ENCODE measurements around the gene SLC30A3.
"Not testable (repeated sequence)": the region's sequence is repeated elsewhere in the genome, so short reads cannot be mapped to it uniquely, and the experiment has no call there.

Gene SLC30A3

DNA sequence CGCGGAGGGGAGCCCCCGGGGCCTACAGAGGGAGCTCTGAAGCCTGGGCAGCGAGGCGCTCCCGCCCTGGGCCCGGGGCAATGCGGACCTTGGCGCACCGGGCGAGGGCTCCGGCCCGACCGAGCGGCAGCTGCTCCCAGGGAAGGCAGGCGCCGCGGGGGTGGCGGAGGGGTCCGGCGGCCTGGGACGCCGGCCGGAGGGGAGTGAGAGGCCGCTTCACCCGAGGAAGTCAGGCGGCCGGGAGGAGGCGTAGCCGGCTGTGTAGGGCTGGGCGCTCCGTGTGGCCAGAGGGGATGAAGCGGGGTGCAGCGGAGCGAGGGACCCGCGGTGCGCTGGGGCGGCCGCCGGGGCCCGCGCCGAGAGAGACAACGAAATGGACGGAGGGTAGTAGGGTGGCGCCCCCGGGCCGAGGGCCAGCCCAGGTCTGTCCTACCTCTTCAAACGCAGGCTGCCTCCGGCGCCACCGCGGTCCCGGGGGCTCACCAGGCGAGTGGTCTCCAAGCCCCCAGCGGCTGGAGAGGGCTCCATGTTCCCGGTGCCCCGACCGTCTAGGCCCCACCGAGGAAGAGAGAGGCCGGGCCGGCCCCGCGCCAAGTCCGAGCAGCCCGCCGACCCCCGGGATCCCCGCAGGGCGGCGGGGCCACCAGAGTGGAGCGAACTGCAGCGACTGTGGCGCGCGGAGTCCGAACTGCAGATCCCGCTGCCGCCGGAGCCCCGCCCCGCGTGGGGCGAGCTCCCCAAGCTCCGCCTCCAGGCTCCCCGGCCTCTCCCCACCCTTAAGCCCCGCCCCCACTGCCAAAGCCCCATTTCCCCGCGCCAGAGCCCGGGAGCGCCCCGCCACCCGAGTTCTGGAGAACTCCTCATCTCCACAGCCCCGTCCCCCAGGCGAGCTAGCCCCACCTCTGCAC, at the start of gene SLC30A3:
Gene SLC30A3, minus strand, starts transcription at position 669 of the 908 bp plus-strand sequence. Its CDS starts 141 bp downstream, at position 528.
- peak; percentile 38 for DNase-seq (ENCODE audit: low read depth, low spot score)

- no peak for DNase-seq (ENCODE audit: low read depth, low spot score)
These were observed 49.3 kb upstream of the SLC30A3 start for GRCh38 chr2:27312152-27312551.

- no peak for DNase-seq (ENCODE audit: low read depth, low spot score)
These were observed 46.8 kb upstream of the SLC30A3 start for GRCh38 chr2:27309651-27310050.

DNA sequence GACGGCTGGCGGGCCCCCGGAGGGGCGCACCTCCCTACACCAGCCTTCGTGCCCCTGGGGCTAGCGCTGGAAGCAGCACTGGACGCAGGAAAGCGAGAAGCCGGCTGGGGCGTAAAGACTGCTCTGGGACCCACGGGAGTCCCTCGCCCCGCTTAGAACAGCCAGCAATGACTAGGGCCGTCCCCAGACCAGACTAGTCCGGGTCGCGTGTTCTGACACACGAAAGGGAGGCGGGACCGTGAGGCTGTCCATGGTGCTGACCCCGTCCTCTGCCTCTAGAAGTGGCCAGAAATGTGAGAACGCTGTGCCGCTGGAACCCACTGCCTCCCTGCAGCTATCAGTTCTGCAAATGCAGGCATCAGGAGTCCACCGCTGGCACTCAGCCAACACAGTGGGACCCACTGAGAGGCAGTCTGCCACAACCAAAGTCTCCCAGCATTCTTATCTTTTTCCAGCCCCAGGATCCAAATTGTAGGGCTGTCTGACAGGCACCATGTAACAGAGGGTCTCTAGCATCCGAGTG, 45.6 kb upstream of the SLC30A3 start, which contains the start of gene UCN:
Gene UCN, minus strand, starts transcription at position 87 of the 523 bp plus-strand sequence. CDS start 550 bp downstream, outside the sequence.
- peak; percentile 78 for DNase-seq (ENCODE audit: low read depth, low spot score)

DNA sequence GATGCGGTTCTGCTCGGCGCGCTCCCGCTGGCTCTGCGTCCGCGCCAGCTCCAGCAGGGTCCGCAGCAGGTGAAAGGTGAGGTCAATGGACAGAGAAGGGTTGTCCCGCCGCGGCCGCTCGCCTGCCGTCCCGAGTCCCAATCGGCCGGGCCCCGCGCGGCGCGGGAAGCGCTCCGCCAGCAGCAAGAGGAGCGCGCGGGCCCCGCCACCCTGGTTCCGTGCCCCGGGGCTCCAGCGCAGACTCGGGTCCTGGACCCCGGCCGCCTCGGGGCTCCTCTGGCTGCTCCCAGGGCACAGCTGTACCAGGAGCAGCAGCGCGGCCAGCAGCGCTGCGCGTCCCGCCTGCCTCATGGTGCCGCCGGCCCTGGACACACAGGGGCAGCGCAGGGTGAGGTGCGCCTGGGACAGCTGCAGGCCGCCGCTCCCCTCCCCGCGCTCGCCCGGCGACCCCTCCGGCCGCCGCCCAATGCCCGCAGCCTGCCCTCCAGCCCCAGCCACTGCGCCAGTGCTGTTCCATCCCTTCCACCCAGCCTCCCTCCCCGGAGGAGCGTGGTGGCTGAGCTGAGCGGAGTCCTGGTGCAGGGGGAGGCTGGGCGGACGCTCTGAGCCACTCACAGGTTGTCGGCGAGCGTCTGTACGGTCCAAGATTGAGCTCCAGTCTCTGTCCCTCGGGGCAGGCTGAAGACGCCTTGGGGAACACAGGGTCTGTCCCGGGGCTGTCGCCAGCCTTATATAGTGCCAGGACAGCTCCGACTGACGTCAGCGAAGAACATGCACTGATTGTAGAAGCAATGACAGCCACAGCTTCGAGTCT, 44.9 kb upstream of the SLC30A3 start:
- peak; percentile 27 for DNase-seq (ENCODE audit: low read depth, low spot score)

GRCh38 chr2:27307287-27307544, 44.4 kb upstream of the SLC30A3 start:
- no peak for DNase-seq (ENCODE audit: low read depth, low spot score)

DNA sequence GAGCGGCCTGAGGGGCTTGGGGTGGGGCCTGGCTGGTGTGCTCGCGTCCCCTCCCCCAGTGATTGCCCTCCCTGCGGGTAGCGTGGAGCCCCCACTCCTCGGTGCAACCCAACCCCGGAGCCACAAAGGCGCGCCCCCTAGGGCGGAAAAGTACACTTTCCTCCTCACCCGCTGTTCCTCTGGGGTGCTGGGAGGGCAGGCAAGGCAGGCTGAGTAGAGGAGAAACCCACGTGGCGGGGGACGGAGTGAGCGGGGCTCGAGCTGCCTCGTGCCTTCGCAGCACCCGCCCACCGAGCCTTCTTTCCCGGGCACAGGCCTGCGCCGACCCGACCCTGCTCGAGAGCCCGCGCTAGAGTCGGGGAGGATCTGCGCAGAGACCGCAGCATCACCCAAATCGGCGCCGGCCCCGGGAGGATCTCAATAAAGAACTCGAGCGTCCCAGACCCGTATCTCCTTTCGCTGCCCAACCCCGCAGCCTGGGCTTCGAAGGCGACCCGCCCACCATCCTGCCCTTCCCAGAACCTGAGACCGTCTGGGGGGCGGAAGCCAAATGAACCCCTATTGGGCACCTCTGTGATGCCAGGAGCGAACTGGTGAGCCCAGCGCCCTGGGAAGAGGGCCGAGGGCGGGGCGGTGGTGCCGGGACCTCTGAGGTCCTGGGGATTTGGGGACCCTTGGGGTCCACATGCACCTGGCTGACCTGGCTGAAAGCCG, 43.9 kb upstream of the SLC30A3 start:
- no peak for DNase-seq (ENCODE audit: low read depth, low spot score)

- no peak for DNase-seq (ENCODE audit: low read depth, low spot score)
These were observed 43.3 kb upstream of the SLC30A3 start for GRCh38 chr2:27306136-27306535.

DNA sequence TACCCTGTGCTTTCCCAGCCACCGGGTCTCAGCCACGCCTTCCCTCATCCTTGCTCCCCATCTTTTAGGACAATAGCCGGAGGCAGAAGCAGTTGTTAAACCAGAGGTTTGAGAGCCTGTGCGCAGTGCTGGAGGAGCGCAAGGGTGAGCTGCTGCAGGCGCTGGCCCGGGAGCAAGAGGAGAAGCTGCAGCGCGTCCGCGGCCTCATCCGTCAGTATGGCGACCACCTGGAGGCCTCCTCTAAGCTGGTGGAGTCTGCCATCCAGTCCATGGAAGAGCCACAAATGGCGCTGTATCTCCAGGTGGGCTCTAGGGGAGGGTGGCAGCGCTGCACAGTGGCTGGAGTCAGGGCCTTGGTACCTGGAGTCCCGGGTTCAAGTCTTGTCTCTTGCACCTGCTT, 42.7 kb upstream of the SLC30A3 start:
- no peak for DNase-seq (ENCODE audit: low read depth, low spot score)

DNA sequence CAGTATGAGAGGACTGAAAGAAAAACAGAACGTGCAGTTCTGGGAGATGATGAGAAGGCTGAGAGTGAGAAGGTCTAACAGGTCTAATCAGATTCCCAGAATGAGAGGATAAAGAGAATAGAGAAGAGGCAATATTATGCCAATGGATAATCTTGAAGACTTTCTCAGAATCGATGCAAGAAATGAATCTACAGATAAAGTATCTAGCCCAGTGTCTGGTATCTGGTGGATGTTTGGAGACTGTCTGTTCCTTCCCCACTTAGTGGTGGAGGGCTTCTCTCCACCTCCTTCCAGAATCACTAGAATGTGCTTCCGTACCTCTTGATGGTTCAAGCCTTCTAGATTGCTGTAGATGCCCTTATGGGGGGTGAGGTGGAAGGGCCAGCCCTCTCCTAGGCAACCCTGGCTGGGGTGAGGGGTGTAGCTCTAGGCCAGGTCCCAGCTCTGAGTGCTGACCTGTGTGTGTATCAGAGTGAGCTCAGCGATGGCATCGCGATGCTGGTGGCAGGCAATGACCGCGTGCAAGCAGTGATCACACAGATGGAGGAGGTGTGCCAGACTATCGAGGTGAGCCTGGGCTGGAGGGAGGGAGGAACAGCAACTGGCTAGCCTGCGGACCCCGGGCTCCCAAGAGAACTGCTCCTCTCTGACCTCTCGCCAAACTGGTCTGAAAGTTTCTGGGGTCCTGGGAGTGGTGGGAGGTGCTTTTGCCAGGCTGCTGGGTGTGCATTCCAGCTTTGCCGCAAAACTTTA, 41.8 kb upstream of the SLC30A3 start:
- no peak for DNase-seq (ENCODE audit: low read depth, low spot score)

DNA sequence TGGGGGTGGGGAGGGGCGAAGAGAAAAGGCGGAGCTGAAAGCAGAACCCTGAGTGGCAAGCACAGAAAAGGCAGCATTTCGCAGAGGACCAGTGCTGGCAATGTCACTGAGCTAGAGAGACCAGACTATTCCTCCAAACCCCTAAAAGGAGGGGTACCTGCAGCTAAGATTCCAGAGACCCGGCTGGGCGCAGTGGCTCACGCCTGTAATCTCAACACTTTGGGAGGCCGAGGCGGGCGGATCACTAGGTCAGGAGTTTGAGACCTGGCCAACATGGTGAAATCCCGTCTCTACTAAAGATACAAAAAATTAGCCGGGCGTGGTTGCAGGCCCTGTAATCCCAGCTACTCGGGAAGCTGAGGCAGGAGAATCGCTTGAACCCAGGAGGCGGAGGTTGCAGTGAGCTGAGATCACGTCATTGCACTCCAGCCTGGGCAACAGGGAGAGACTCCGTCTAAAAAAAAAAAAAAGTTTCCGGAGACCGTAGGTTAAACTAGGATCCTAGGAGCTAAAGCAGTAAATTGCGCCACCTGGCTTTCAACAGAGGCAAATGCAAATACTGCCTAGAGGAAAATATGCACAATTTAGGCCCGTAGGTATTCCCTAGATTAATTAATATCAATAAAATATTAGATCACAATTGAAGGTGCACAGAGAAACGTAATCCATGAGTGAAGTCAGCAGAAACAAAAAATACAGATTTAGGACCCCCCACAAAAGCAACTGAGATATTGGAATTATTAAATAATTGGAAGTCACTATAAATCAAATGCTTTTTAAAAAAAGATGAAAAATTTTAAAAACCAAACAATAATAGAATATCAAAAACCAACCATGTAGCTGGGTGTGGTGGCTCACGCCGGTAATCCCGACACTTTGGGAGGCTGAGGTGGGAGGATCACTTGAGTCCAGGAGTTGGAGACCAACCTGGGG, 40.5 kb upstream of the SLC30A3 start:
- DNase-seq (ENCODE audit: low read depth, low spot score), result peak; percentile 63

DNA sequence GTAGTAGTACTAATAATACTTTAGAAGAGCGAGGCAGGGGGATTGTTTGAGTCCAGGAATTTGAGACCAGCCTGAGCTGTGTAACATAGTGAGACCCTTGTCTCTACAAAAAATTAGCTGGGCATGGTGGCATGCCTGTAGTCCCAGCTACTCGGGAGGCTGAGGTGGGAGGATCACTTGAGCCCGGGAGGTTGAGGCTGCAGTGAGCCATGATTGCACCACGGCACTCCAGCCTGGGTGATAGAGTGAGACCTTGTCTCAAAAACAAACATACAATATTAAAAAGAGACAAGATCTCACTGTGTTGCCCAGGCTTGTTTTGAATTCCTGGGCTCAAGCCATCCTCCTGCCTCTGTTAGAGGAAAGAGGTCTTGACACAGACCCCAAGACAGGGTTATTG, 37.8 kb upstream of the SLC30A3 start:
- DNase-seq (ENCODE audit: low read depth, low spot score), result not testable (repeated sequence)

- DNase-seq (ENCODE audit: low read depth, low spot score), result no peak
These were observed 35.7 kb upstream of the SLC30A3 start for GRCh38 chr2:27298391-27299080.

DNA sequence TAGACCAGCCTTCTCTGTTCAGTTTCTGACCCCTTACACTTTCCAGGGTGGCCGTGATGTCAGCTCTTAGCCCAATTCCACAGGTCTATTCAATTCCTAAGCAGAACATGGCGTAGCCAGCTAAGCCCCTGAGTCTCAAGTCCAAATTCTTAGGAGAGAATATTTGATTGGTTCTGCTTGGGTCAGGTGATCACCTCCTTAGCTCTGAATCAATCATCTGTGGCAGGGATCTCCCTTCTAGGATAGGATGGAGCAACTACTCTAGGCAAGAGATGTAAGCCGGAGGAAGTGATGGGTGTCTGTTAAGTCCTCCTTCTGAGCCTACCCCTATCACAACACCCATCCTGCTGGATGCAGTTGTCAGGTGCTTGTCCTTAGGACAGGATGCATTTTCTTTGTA, 34.3 kb upstream of the SLC30A3 start:
- DNase-seq (ENCODE audit: low read depth, low spot score), result no peak

DNA sequence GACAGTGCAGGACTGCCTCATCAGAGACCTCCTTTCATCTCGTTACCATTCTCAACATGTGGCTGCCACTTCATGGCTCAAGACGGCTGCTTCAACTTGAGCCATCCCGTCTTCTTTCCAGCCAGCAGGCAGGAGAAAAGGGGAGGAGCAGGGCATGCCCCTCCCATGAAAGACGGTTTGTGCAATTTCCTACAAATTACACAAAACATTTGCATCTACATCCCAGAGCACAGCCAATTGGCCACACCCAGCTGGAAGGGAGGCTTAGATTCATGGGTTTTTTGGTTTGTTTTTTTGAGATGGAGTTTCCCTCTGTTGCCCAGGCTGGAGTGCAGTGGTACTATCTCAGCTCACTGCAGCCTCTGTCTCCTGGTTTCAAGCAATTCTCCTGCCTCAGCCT, 33.6 kb upstream of the SLC30A3 start:
- no peak for DNase-seq (ENCODE audit: low read depth, low spot score)

- DNase-seq (ENCODE audit: low read depth, low spot score), result no peak
These were observed 32.1 kb upstream of the SLC30A3 start for GRCh38 chr2:27294928-27295327.

- DNase-seq (ENCODE audit: low read depth, low spot score), result no peak
These were observed 29.0 kb upstream of the SLC30A3 start for GRCh38 chr2:27291865-27292264.

GRCh38 chr2:27290549-27290948, 27.7 kb upstream of the SLC30A3 start:
- DNase-seq (ENCODE audit: low read depth, low spot score), result no peak

- DNase-seq (ENCODE audit: low read depth, low spot score), result no peak
These were observed 25.8 kb upstream of the SLC30A3 start for GRCh38 chr2:27288610-27289009.
